Glutamatergic neuron (in vitro differentiated cells): ENCODE data around the gene TRDMT1. TPM values are rescaled to one million over a fixed set of nuclear protein-coding genes. Genes with fewer than 3 reads are reported as not detected.

Source experiments
- DNase-seq: peaks from one replicate; pipeline ENCODE4 v3.0.0; 2022
- H3K27ac Mint-ChIP-seq: one replicate; pipeline ENCODE4 v1.8.0; 2020; ENCODE audit warnings: mild to moderate bottlenecking, mixed read lengths, inconsistent platforms; ENCODE audit not compliant: unreplicated experiment
- H3K27me3 Mint-ChIP-seq: one replicate; pipeline ENCODE4 v1.8.0; 2020; ENCODE audit warnings: mild to moderate bottlenecking, moderate library complexity, mixed read lengths, inconsistent platforms; ENCODE audit not compliant: unreplicated experiment
- H3K36me3 Mint-ChIP-seq: one replicate; pipeline ENCODE4 v1.8.0; 2020; ENCODE audit warnings: mild to moderate bottlenecking, mixed read lengths, inconsistent platforms; ENCODE audit not compliant: unreplicated experiment
- H3K4me1 Mint-ChIP-seq: one replicate; pipeline ENCODE4 v1.8.0; 2020; ENCODE audit warnings: mild to moderate bottlenecking, low read depth, mixed read lengths, inconsistent platforms; ENCODE audit not compliant: unreplicated experiment
- H3K4me3 Mint-ChIP-seq: one replicate; pipeline ENCODE4 v1.8.0; 2020; ENCODE audit warnings: mild to moderate bottlenecking, mixed read lengths, inconsistent platforms; ENCODE audit not compliant: unreplicated experiment
- H3K9me3 Mint-ChIP-seq: one replicate; pipeline ENCODE4 v1.8.0; 2020; ENCODE audit warnings: mild to moderate bottlenecking, moderate library complexity, mixed read lengths, inconsistent platforms; ENCODE audit not compliant: unreplicated experiment
- CTCF ChIP-seq: fragments of 200-600 bp; sonication (generic); IDR thresholded peaks from one replicate; pipeline ENCODE4 v1.5.0; 2021; ENCODE audit not compliant: partially characterized antibody, unreplicated experiment
- total RNA-seq: library from RNA; stranded (reverse); fragmentation: NEBNext Ultra II Directional; extraction: Animal tissue kit (Norgen Biotek cat#: 25700); gene quantifications from one replicate; pipeline ENCODE4 v1.2.1, GENCODE V29; 2021; ENCODE audit not compliant: unreplicated experiment

TRDMT1 gene
- total RNA-seq, 1 donor from 2014 or later, result 8.9 TPM

GRCh38 chr10:17216217-17216900 lies 14.9 kb upstream of the TRDMT1 start:
- Mint-ChIP-seq H3K27ac (no peak overlapping the region), H3K4me1 (no peaks in the 10 kb centered on the region), H3K36me3 (no peaks in the 10 kb centered on the region), H3K27me3 (no peaks in the 10 kb centered on the region), H3K9me3 (no peaks in the 10 kb centered on the region), H3K4me3 (no peak overlapping the region)
- no peak for TF ChIP-seq CTCF
- DNase-seq, result no peak

DNA sequence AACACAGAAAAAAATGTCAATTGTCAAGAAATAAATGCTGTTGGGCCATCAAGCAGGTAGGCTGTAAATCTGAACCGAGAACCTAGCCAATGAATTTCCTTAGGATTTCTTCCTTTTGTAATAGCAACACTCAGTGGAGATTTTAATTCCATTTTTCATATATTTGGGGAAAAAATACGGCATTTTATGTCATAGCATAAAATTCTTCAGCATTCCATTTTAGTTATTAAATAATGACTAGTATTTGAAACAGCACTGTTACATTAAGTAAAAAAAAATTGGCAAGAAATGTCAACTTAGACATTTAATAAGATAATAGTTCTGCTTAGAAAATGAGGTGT lies 14.3 kb upstream of the TRDMT1 start:
- Mint-ChIP-seq H3K4me3 (no peak overlapping the region), H3K27me3 (no peaks in the 10 kb centered on the region), H3K4me1 (no peaks in the 10 kb centered on the region), H3K27ac (no peak overlapping the region), H3K9me3 (no peaks in the 10 kb centered on the region), H3K36me3 (no peaks in the 10 kb centered on the region)
- no peak for TF ChIP-seq CTCF
- no peak for DNase-seq

DNA sequence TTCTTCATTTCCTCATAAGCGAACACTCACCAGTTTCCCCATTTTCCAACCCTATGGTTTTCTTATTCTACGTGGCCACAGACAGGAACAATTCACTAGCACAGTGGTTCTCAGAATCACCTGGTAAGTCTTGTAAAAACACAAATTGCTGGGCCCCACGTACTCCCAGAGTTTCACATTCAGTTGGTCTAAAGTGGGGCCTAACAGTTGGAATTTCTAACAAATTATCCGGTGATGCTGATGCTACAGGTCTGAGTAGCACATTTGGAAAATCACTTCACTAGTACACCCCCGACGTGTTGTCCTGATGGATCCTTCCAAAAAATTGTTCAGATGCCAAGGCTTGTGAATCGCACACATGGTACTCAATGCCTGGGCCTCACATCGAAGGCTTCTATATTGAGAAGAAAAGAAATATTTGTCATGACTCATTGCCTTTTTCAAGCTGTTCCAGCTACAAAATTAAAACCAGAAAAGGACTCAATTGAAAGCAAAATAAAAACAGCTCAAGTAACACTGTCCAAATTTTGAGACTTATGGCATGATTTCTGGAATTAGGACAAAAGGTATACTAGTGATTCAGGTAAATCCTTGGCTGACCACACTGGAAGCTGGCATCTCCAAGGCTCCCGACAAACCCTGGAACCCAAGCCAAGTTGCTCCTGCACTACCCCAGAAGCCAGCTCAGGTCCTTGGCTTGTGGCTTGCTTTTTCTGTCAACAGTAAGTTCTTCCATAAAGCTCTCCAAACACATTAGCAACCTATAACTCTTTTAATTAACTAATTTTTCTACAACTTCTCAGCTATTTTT lies 13.7 kb upstream of the TRDMT1 start:
- H3K36me3 Mint-ChIP-seq, result no peaks in the 10 kb centered on the region
- no peak overlapping the region for H3K4me3 Mint-ChIP-seq
- no peak for TF ChIP-seq CTCF
- H3K27me3 Mint-ChIP-seq, result no peaks in the 10 kb centered on the region
- H3K9me3 Mint-ChIP-seq, result peaks cover 1% of the 10 kb centered on the region
- H3K27ac Mint-ChIP-seq, result no peak overlapping the region
- DNase-seq, result no peak
- no peaks in the 10 kb centered on the region for H3K4me1 Mint-ChIP-seq

DNA sequence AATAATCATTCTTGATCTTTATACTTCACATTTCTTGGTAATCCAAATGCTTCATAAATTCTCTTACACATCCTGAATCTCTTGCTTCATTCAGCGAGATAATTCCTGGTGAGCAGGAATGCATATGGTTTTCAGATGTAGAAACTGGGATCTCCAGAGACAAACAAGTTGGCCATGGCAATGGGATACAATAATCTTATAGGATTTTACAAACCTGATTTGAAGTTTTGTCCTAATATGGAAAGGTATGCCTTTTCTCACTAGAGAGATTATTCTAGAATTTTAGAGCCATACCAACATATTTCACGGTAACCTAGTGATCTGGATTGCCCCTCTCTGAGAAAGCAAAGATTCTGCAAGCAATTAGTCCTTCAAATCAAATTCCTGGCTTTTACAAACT lies 13.1 kb upstream of the TRDMT1 start:
- Mint-ChIP-seq H3K27ac (no peak overlapping the region), H3K4me3 (no peak overlapping the region), H3K4me1 (no peaks in the 10 kb centered on the region), H3K27me3 (no peaks in the 10 kb centered on the region), H3K9me3 (peaks cover 1% of the 10 kb centered on the region), H3K36me3 (no peaks in the 10 kb centered on the region)
- no peak for DNase-seq
- no peak for TF ChIP-seq CTCF
